Endodermal cell (in vitro differentiated cells): ENCODE measurements around the gene DRAXIN. TPM values are rescaled to one million over a fixed set of nuclear protein-coding genes. Genes with fewer than 3 reads are reported as not detected.
A peak's percentile ranks its signal among the peaks of the same experiment; 100 is the strongest.

ENCODE experiments used
- DNase-seq: peaks from one replicate; pipeline ENCODE4 v3.0.0-alpha.2; 2017
- H3K27ac ChIP-seq: 2 replicates; pipeline ENCODE4 v1.5.1; 2013; ENCODE audit warnings: mild to moderate bottlenecking, low read depth, low read length, moderate library complexity
- H3K27me3 ChIP-seq: 2 replicates; pipeline ENCODE4 v1.6.1; 2013; ENCODE audit warnings: mild to moderate bottlenecking, low read length, moderate library complexity; ENCODE audit not compliant: insufficient read depth, control insufficient read depth, poor library complexity, severe bottlenecking
- H3K36me3 ChIP-seq: 2 replicates; pipeline ENCODE4 v1.7.0; 2013; ENCODE audit warnings: mild to moderate bottlenecking, low read length, moderate library complexity; ENCODE audit not compliant: control insufficient read depth, insufficient read depth
- H3K4me1 ChIP-seq: one replicate; pipeline ENCODE4 v1.7.0; 2013; ENCODE audit warnings: low read length; ENCODE audit not compliant: control insufficient read depth, insufficient read depth
- H3K4me3 ChIP-seq: 2 replicates; pipeline ENCODE4 v1.5.1; 2013; ENCODE audit warnings: mild to moderate bottlenecking, low read length, moderate library complexity
- H3K9ac ChIP-seq: 2 replicates; pipeline ENCODE4 v1.6.1; 2013; ENCODE audit warnings: mild to moderate bottlenecking, low read length, moderate library complexity; ENCODE audit not compliant: poor library complexity, severe bottlenecking; ENCODE audit errors: extremely low read depth
- H3K9me3 ChIP-seq: 2 replicates; pipeline ENCODE4 v1.6.1; 2013; ENCODE audit warnings: mild to moderate bottlenecking, low read length, moderate library complexity; ENCODE audit not compliant: control insufficient read depth
- H3K27ac Mint-ChIP-seq: 2 replicates; pipeline ENCODE4 v1.8.0; 2020; ENCODE audit warnings: mixed read lengths
- H3K27me3 Mint-ChIP-seq: 2 replicates; pipeline ENCODE4 v1.8.0; 2021; ENCODE audit warnings: mild to moderate bottlenecking, mixed read lengths; ENCODE audit not compliant: insufficient read depth
- H3K36me3 Mint-ChIP-seq: 2 replicates; pipeline ENCODE4 v1.8.0; 2020; ENCODE audit warnings: low read depth, mixed read lengths
- H3K4me1 Mint-ChIP-seq: 2 replicates; pipeline ENCODE4 v1.8.0; 2020; ENCODE audit warnings: mixed read lengths
- H3K4me3 Mint-ChIP-seq: 2 replicates; pipeline ENCODE4 v1.8.0; 2020; ENCODE audit warnings: mild to moderate bottlenecking, moderate library complexity, mixed read lengths
- H3K9me3 Mint-ChIP-seq: 2 replicates; pipeline ENCODE4 v1.8.0; 2020; ENCODE audit warnings: mild to moderate bottlenecking, mixed read lengths
- CTCF ChIP-seq: fragments of 200-600 bp; sonication (generic); conservative IDR thresholded peaks from 2 replicates; pipeline ENCODE4 v1.5.0; 2021; ENCODE audit warnings: antibody characterized with exemption, mild to moderate bottlenecking
- WGBS, 2 experiments: methylation state at CpG; one replicate each; pipeline versions ENCODE4 v1.1.5 to v1.1.7; 2013; ENCODE audit warnings: missing lambda C conversion rate in 2 of 2, mixed read lengths in 1 of 2; ENCODE audit not compliant: insufficient coverage in 1 of 2, insufficient read length in 1 of 2; 5-methylcytosine and 5-hydroxymethylcytosine counted together
- total RNA-seq, 2 donors: library from RNA; stranded (reverse); fragmentation: NEBNext Ultra II Directional in 1 of 2; extraction: Animal tissue kit (Norgen Biotek cat#: 25700) in 1 of 2; gene quantifications; 2 replicates in 1 of 2; 3 replicates in 1 of 2; pipeline ENCODE4 v1.2.1, GENCODE V29; 2021

Gene DRAXIN
- total RNA-seq, 2 donors from 2014 or later, result 5.4 to 6.0 TPM

GRCh38 chr1:11682799-11683198, 8.7 kb upstream of the DRAXIN start:
- H3K36me3 Mint-ChIP-seq, result peaks cover 10% of the 10 kb centered on the region
- no peak overlapping the region for H3K27ac Mint-ChIP-seq
- H3K9ac ChIP-seq, result no peak overlapping the region
- H3K9me3 ChIP-seq, result no peaks in the 10 kb centered on the region
- no peak for TF ChIP-seq CTCF
- no peak overlapping the region for H3K4me3 ChIP-seq
- H3K4me1 ChIP-seq, result no peaks in the 10 kb centered on the region
- no peaks in the 10 kb centered on the region for H3K36me3 ChIP-seq
- H3K9me3 Mint-ChIP-seq, result no peaks in the 10 kb centered on the region
- H3K27me3 ChIP-seq, result no peaks in the 10 kb centered on the region
- peak overlapping the region; percentile 64 for H3K27ac ChIP-seq
- H3K27me3 Mint-ChIP-seq, result no peaks in the 10 kb centered on the region
- WGBS, 2 experiments, result 25 to 37% methylated on average over 1 of the region's 1 CpG
- H3K4me1 Mint-ChIP-seq, result peaks cover 13% of the 10 kb centered on the region
- DNase-seq, result peak; percentile 74
- peak overlapping the region; percentile 77 for H3K4me3 Mint-ChIP-seq

- H3K4me3 Mint-ChIP-seq, result peak overlapping the region; percentile 18
- H3K27ac Mint-ChIP-seq, result peak overlapping the region; percentile 72
- DNase-seq, result peak; percentile 56
Measured at GRCh38 chr1:11684070-11684469, 7.4 kb upstream of the DRAXIN start.

GRCh38 chr1:11685210-11685752, 6.2 kb upstream of the DRAXIN start:
- no peaks in the 10 kb centered on the region for H3K9me3 Mint-ChIP-seq
- H3K36me3 Mint-ChIP-seq, result peaks cover 2% of the 10 kb centered on the region
- no peak overlapping the region for H3K27ac Mint-ChIP-seq
- H3K4me1 Mint-ChIP-seq, result peaks cover 19% of the 10 kb centered on the region
- DNase-seq, result no peak
- TF ChIP-seq CTCF, result peak; percentile 44
- WGBS, 2 experiments, result 91 to 97% methylated on average over 5 to 7 of the region's 7 CpGs
- H3K27me3 ChIP-seq, result peaks cover 8% of the 10 kb centered on the region
- H3K27me3 Mint-ChIP-seq, result no peaks in the 10 kb centered on the region
- H3K4me1 ChIP-seq, result no peaks in the 10 kb centered on the region
- H3K4me3 Mint-ChIP-seq, result no peak overlapping the region
- no peak overlapping the region for H3K9ac ChIP-seq
- no peaks in the 10 kb centered on the region for H3K36me3 ChIP-seq
- H3K4me3 ChIP-seq, result no peak overlapping the region
- no peak overlapping the region for H3K27ac ChIP-seq
- no peaks in the 10 kb centered on the region for H3K9me3 ChIP-seq

More at GRCh38 chr1:11684070-11684469, 7.4 kb upstream of the DRAXIN start:
- no peaks in the 10 kb centered on the region for H3K27me3 Mint-ChIP-seq
- H3K36me3 Mint-ChIP-seq, result peaks cover 6% of the 10 kb centered on the region
- H3K36me3 ChIP-seq, result no peaks in the 10 kb centered on the region
- H3K9me3 Mint-ChIP-seq, result no peaks in the 10 kb centered on the region
- 77 to 89% methylated on average over 3 to 7 of the region's 7 CpGs for WGBS, 2 experiments
- H3K27ac ChIP-seq, result no peak overlapping the region
- no peaks in the 10 kb centered on the region for H3K27me3 ChIP-seq
- H3K4me3 ChIP-seq, result no peak overlapping the region
- H3K4me1 ChIP-seq, result no peaks in the 10 kb centered on the region
- no peak overlapping the region for H3K9ac ChIP-seq
- peaks cover 12% of the 10 kb centered on the region for H3K4me1 Mint-ChIP-seq
- no peak for TF ChIP-seq CTCF
- H3K9me3 ChIP-seq, result no peaks in the 10 kb centered on the region
